ENCODE data around the gene EGFL8. TPM values are rescaled to one million over a fixed set of nuclear protein-coding genes. Genes with fewer than 3 reads are reported as not detected.

Gene EGFL8
- total RNA-seq, 2 donors from 2014 or later, result 10.4 to 13.7 TPM

DNA sequence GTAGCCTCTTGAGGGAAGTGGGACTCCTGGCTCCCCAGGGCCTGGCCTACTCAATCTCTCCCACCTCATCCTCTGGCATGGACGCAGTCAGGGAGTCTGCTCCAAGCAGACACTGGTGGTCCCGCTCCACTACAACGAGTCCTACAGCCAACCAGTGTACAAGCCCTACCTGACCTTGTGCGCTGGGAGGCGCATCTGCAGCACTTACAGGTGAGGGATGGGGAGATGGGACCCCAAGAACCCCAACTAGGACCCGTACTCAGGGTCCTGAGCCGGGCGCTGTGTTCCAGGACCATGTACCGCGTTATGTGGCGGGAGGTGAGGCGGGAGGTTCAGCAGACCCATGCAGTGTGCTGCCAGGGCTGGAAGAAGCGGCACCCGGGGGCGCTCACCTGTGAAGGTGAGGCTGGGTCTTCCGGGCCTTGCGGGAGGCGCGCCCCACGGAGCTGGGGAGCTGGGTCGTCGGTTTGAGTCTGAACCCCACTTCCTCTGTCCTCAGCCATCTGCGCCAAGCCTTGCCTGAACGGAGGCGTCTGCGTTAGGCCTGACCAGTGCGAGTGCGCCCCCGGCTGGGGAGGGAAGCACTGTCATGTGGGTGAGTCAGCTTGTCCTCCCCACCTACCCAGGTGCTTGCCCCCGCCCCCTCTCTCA lies 2.1 kb downstream of the EGFL8 start:
- H3K27ac ChIP-seq, result no peak overlapping the region
- intact Hi-C loops (cut with DNase I), result no loop called here

DNA sequence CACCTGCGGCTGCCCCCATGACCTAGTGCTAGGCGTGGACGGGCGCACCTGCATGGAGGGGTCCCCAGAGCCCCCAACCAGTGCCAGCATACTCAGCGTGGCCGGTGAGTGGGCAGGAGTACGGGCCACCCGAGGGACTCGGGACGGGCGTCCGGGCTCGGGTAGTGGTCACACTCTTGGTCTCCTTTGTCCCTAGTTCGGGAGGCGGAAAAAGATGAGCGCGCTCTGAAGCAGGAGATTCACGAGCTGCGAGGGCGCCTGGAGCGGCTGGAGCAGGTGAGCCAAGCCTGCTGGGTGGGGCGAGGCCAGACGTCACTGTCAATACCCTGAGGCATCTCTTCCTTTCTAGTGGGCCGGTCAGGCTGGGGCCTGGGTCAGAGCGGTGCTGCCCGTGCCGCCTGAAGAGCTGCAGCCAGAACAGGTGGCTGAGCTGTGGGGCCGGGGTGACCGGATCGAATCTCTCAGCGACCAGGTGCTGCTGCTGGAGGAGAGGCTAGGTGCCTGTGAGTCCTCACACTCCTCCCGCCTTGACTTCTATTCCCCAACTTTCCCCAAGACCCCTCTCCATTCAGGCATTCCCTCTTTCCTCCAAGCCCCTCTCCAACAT lies 2.9 kb downstream of the EGFL8 start:
- H3K27me3 ChIP-seq, result no peaks in the 10 kb centered on the region
- no peak overlapping the region for H3K9ac ChIP-seq (ENCODE audit: low read depth in 2 of 2, low read length in 2 of 2)
- H3K27ac ChIP-seq, result no peak overlapping the region
- no peak for DNase-seq
- no peaks in the 10 kb centered on the region for H3K9me3 ChIP-seq
- TF ChIP-seq, protein P1, sequence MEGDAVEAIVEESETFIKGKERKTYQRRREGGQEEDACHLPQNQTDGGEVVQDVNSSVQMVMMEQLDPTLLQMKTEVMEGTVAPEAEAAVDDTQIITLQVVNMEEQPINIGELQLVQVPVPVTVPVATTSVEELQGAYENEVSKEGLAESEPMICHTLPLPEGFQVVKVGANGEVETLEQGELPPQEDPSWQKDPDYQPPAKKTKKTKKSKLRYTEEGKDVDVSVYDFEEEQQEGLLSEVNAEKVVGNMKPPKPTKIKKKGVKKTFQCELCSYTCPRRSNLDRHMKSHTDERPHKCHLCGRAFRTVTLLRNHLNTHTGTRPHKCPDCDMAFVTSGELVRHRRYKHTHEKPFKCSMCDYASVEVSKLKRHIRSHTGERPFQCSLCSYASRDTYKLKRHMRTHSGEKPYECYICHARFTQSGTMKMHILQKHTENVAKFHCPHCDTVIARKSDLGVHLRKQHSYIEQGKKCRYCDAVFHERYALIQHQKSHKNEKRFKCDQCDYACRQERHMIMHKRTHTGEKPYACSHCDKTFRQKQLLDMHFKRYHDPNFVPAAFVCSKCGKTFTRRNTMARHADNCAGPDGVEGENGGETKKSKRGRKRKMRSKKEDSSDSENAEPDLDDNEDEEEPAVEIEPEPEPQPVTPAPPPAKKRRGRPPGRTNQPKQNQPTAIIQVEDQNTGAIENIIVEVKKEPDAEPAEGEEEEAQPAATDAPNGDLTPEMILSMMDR (IDR thresholded peaks at IDR 0.05), result no peak
- intact Hi-C loops (cut with DNase I), result no loop called here
- no peak overlapping the region for H3K4me3 ChIP-seq
- H3K4me1 ChIP-seq, result no peaks in the 10 kb centered on the region
- H3K36me3 ChIP-seq, result peaks cover 7% of the 10 kb centered on the region

More for the DNA sequence above, 2.1 kb downstream of the EGFL8 start:
- Histone ChIP-seq H3K9me3 (no peaks in the 10 kb centered on the region), H3K4me3 (no peak overlapping the region), H3K9ac (ENCODE audit: low read depth in 2 of 2, low read length in 2 of 2) (no peak overlapping the region), H3K36me3 (peaks cover 7% of the 10 kb centered on the region), H3K4me1 (no peaks in the 10 kb centered on the region), H3K27me3 (no peaks in the 10 kb centered on the region)
- DNase-seq, result no peak
- TF ChIP-seq, protein P1 (IDR thresholded peaks at IDR 0.05), result no peak

DNA sequence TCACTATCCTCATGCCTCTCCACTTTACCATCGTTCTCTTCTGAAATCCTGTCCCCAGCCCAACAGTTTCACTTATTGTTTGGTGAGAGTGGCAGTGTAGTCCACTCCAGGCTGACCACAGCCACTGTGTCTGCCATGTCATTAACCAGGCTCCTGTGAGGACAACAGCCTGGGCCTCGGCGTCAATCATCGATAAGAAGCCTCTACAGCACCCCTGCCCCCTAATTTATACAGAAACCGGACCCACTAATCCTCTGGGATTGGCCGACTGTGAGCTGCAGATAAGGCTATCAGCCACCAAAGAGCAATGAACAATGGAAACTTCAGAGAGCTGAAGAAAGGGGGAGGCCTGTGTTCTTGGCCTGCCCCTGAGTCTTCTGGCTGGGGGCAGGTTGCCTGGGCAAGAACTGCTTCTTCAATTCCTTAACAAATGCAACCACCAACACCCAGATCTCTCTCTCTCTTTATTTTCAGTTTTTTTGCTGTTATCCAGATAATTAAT lies 3.4 kb downstream of the EGFL8 start:
- Histone ChIP-seq H3K36me3 (peaks cover 7% of the 10 kb centered on the region), H3K4me3 (no peak overlapping the region), H3K9ac (ENCODE audit: low read depth in 2 of 2, low read length in 2 of 2) (no peak overlapping the region), H3K27me3 (no peaks in the 10 kb centered on the region), H3K27ac (no peak overlapping the region), H3K9me3 (no peaks in the 10 kb centered on the region), H3K4me1 (peaks cover 2% of the 10 kb centered on the region)
- TF ChIP-seq, protein P1 (IDR thresholded peaks at IDR 0.05), result no peak
- no peak for DNase-seq
- intact Hi-C loops (cut with DNase I), result no loop called here

DNA sequence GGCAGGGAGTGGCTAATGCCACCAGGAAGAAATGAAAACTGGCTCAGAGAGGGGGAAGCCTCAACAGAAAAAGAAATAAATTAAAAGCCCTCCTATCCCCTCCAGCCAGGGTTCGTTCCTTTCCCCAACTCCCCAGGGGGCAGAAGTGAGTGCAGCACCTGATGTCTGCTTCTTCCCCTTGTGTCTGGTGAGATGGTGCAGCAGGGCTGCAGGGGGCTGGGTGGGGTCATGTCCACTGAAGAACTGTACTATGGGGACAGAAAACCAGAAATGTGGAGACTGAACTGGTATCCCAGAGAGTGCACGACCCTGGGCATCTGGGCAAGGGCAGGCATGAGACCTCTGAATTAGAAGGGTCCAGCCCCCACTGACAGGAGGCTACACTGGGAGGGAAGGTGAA lies 4.0 kb downstream of the EGFL8 start:
- TF ChIP-seq, protein P1 (IDR thresholded peaks at IDR 0.05), result no peak
- H3K36me3 ChIP-seq, result peaks cover 7% of the 10 kb centered on the region
- peaks cover 3% of the 10 kb centered on the region for H3K4me1 ChIP-seq
- H3K4me3 ChIP-seq, result no peak overlapping the region
- no peaks in the 10 kb centered on the region for H3K27me3 ChIP-seq
- no peaks in the 10 kb centered on the region for H3K9me3 ChIP-seq
- DNase-seq, result no peak
- intact Hi-C loops (cut with DNase I), result no loop called here
- no peak overlapping the region for H3K27ac ChIP-seq
- no peak overlapping the region for H3K9ac ChIP-seq (ENCODE audit: low read depth in 2 of 2, low read length in 2 of 2)

DNA sequence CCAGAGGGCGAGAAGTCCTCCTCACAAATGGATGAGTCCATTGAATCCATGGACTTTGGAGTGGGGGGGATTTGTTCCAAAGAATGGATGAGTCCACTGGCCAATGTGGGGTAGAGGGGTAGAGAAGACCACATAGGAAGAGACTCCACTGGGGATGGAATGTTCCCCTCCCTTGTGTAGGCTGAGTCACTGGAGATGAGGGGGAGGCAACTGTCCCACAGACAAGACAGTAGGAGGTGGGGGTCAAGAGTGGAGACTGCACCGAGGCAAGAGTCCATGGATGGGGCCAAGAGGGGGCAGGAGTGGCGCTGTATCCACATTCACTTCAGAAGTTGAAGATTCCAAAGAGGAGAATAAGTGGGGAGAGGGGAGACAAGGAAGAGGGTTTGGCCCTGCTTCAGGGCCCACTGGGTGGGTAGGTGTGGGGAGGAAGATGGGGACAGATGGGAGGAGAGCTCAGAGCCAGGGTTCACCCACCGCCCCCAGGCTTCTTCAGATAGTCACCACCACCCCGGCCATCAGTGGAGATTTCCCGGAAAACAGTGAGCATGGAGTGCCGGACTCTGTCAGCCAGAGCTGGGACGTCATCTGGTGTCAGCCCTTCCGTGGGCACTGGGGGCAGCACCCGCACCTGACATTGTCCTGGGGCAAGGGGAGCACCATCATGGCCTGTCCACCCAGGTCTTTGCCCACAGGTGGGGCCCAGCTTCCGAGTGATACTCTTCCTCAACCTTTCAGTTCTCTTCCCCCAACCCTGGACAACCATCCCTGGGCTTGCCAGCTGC lies 4.6 kb downstream of the EGFL8 start:
- Histone ChIP-seq H3K9me3 (no peaks in the 10 kb centered on the region), H3K27ac (no peak overlapping the region), H3K27me3 (no peaks in the 10 kb centered on the region), H3K36me3 (peaks cover 7% of the 10 kb centered on the region), H3K4me3 (no peak overlapping the region), H3K4me1 (peaks cover 3% of the 10 kb centered on the region), H3K9ac (ENCODE audit: low read depth in 2 of 2, low read length in 2 of 2) (no peak overlapping the region)
- intact Hi-C loops (cut with DNase I), result no loop called here
- TF ChIP-seq, protein P1 (IDR thresholded peaks at IDR 0.05), result no peak
- DNase-seq, result no peak

Data from colonic mucosa (tissue), 4 donors.